Omental fat pad (tissue), 4 donors: Measurements from ENCODE around the gene FAM174B. TPM values are rescaled to one million over a fixed set of nuclear protein-coding genes. Genes with fewer than 3 reads are reported as not detected.
"Not testable (repeated sequence)": the region's sequence is repeated elsewhere in the genome, so short reads cannot be mapped to it uniquely, and the experiment has no call there.

ENCODE experiments used
- ATAC-seq: fragments of 150-250 bp; one replicate; pipeline ENCODE4 v1.9.1; 2016; ENCODE audit warnings: mild to moderate bottlenecking, moderate library complexity; ENCODE audit not compliant: low FRiP score
- DNase-seq: peaks from one replicate; pipeline ENCODE4 v3.0.0-alpha.2; 2019; ENCODE audit warnings: low spot score
- total RNA-seq, 4 donors: library from RNA; depleted of rRNA; stranded (reverse); fragments of >200 nt; gene quantifications; one replicate each; pipeline ENCODE4 v1.1.0, GENCODE V29; 2016
- TF ChIP-seq, protein P1 (sequence below), 3 donors: fragments of 450-650 bp; IDR thresholded peaks; one replicate each; pipeline ENCODE4 v1.5.1; 2016 to 2017; ENCODE audit warnings: antibody characterized with exemption in 3 of 3, mild to moderate bottlenecking in 3 of 3, moderate library complexity in 2 of 3

The FAM174B gene
- total RNA-seq, 4 donors from 2014 or later = 3.1 to 17.0 (median 11.1) TPM

DNA sequence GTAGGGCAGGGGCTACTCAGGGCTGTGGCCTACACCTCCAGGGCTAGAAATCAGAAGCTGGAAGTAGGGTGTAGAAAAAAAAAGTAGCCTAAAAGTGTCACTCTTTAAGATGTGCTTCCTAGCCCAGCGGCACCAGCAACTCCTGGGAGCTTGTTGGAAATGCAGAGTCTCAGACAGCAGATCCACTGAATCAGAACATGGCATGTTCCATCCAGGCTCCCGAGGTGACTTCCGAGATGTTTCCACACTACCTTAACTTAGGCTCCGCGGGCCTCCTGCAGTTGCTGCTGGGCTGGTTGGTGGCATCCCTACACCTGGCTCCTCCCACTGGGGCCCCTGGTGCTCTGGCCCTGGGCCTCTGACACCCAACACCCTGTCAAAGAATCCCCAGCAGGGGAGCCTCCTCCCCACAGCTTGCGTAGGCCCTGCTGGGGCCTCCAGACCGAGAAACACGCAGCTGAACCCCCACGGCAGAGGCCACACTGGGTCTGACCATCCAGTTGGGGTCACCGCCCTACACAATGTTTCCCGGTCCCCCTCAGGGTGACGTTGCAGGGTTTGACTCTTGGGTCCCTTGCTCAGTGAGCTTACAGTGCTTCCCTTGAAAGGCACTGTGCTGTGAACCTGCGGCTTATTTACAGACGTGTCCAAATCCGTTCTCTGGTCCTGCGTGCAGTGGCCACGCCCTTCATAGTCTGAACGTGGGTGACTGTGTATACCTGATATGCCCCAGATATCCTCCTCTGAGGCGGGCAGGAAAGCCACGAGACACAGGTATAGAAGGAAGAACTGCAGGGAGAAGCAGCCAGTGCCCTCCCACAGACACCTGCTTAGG lies 46.5 kb downstream of the FAM174B start:
- TF ChIP-seq, protein P1, sequence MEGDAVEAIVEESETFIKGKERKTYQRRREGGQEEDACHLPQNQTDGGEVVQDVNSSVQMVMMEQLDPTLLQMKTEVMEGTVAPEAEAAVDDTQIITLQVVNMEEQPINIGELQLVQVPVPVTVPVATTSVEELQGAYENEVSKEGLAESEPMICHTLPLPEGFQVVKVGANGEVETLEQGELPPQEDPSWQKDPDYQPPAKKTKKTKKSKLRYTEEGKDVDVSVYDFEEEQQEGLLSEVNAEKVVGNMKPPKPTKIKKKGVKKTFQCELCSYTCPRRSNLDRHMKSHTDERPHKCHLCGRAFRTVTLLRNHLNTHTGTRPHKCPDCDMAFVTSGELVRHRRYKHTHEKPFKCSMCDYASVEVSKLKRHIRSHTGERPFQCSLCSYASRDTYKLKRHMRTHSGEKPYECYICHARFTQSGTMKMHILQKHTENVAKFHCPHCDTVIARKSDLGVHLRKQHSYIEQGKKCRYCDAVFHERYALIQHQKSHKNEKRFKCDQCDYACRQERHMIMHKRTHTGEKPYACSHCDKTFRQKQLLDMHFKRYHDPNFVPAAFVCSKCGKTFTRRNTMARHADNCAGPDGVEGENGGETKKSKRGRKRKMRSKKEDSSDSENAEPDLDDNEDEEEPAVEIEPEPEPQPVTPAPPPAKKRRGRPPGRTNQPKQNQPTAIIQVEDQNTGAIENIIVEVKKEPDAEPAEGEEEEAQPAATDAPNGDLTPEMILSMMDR (IDR thresholded peaks at IDR 0.05) = no peak
- no peak for DNase-seq

DNA sequence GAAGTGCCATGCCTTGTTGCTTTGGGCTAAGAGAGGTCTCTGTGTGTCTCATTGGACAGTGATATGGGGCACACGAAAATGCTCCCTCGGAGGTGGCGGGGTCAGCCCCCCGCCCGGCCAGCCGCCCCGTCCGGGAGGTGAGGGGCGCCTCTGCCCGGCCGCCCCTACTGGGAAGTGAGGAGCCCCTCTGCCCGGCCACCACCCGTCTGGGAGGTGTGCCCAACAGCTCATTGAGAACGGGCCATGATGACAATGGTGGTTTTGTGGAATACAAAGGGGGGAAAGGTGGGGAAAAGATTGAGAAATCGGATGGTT lies 48.8 kb downstream of the FAM174B start:
- not testable (repeated sequence) for ATAC-seq, DNase-seq

More for the DNA sequence above, 46.5 kb downstream of the FAM174B start:
- ATAC-seq = no peak

DNA sequence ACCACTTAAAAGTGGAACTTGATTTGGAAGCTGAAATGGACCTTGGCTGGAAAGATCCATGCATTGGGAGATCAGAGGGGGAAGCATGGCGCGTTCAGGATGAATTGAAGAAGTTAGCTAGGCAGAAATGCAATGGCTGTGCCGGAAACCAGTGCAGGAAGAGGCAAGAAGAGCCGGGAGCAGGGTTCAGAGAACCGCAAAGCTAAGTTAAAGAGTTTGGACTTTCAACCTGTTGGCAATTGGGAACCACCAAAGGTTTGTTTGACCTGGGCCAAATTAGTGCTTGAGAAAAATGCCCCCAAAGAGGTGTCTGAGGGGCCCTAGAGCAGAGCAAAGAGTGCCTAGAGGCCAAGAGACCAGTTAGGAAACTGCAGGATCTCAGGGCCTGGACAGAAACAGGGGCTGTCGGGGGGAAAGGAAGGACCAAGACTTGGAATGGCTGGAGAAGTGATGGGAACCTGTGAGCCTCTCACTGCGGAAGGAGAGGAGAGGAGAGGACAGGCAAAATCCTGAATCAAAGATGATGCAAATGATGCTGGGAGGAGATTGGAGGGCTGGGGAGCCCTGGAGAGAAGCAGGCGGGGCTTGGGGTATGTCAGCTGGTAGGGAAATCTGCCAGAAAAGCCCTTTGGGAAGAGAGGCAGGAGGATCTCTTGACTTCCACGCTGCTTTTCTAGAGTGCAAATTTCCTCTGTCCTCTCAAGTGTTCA lies 49.3 kb downstream of the FAM174B start:
- TF ChIP-seq, protein P1 (IDR thresholded peaks at IDR 0.05) = no peak
- DNase-seq (no peak), ATAC-seq (no peak)

DNA sequence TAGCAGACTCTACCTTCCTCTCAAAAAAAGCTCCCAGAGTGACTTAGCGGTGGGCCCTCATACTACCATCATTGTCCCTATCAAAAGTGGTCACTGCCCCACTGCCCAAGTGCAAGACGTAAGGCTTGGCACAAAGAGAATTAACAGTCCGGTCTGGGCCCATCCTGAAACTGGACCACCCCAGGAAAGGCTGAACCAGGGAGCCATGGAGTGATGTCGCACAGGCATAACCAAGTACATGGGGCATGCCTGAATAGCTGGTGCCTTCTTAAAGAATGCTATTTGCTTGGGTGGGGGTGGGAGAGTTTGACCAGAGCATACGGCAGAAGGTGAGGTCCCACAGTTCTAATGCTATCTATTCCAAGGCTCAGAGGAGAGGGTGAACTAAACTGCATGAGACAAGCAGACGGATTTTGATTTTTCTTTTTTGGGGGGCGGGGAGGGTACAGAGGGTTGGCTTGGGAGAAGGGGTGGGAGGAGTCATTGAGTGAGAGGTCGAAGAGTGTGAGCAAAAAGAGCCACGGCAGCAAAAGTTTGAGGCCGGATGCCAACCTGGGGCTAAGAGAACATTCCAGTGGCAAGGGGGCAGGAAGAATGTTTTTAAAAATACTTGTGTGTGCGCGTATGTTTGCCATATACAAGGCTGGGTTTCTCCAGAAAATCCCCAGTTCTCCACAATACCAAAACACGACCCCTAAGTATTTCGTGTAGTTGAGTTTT lies 50.2 kb downstream of the FAM174B start:
- no peak for ATAC-seq
- TF ChIP-seq, protein P1 (IDR thresholded peaks at IDR 0.05) = no peak
- DNase-seq = no peak

DNA sequence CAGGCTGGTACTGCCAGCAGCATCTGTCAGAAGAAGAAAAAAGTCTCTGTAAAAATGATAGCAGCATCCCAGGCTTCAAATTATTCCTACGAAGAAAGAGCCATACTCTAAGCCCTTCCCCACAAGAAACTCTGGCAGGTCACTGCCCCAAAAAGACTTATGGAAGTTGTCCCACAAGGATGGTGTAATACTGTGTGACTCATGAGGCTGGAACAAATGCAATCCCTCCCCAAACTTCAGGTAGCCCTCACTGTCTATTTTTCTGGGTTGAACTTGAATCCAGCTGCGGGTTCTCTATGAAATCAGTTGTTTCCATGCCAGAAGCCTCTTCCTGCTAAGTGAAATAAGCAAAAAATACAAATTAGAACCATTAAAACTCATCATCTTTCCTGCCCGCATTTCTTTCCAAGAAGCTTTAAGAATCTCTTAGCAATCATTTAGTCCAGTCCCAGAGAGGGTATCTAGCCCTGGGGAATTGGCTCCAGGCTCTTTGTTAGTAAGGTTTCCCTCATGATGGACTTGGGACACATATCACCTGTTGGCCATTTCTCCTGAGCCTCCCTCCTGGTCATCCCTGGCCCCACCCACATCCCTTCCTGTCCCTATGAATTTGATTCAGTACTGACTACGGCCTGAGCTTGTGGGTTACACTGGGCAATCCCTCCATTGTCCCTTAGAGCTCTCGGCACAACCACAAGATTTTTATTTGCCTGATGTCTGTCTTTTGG lies 51.7 kb downstream of the FAM174B start:
- TF ChIP-seq, protein P1 (IDR thresholded peaks at IDR 0.05) = no peak
- ATAC-seq = no peak
- no peak for DNase-seq

DNA sequence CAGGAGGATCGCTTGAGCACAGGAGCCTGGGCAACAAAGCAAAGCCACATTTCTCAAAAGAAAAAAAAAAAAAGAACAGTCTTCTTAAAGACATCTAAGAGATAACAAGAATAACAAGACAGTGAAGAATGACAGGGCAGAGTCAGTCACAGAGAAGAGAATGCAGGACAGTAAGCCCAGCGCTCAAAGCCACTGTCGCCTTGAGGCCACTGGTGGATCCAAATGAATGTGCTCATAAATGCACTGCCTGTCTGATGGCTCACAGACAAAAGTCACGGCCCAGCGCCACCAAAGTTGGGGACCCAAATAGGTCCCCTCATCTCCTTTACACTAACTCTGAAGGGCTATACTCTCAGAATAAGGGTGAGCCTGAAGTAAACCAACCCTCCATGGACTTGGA lies 52.3 kb downstream of the FAM174B start:
- ATAC-seq = no peak
- no peak for DNase-seq
- TF ChIP-seq, protein P1 (IDR thresholded peaks at IDR 0.05) = no peak

GRCh38 chr15:92602267-92602593 lies 53.3 kb downstream of the FAM174B start:
- TF ChIP-seq, protein P1 (IDR thresholded peaks at IDR 0.05) = no peak
- ATAC-seq (peak; percentile 38), DNase-seq (no peak)
